GM20000 (cell line): ENCODE measurements around the gene NECAP2.
A peak's percentile ranks its signal among the peaks of the same experiment; 100 is the strongest.

Experiments used
- DNase-seq: peaks from one replicate; pipeline ENCODE4 v3.0.0; 2012; ENCODE audit warnings: low spot score
- CTCF ChIP-seq: IDR thresholded peaks from 2 replicates; pipeline ENCODE4 v1.5.1; 2012; ENCODE audit warnings: mild to moderate bottlenecking, control low read depth; ENCODE audit errors: extremely low read depth, missing control alignments

Gene NECAP2

GRCh38 chr1:16440470-16441281 is at the start of gene NECAP2:
Gene NECAP2 (plus strand): TSS chr1:16440724. CDS start chr1:16440762, 38 bp downstream.
- peak; percentile 90 for TF ChIP-seq CTCF
- DNase-seq = peak; percentile 89

- no peak for TF ChIP-seq CTCF
- no peak for DNase-seq
These were observed 49.1 kb upstream of the NECAP2 start for GRCh38 chr1:16391411-16391810.

- no peak for DNase-seq
- no peak for TF ChIP-seq CTCF
These were observed 47.6 kb upstream of the NECAP2 start for GRCh38 chr1:16392740-16393569.

- DNase-seq = no peak
These were observed 46.7 kb upstream of the NECAP2 start for GRCh38 chr1:16393570-16394521.

GRCh38 chr1:16394977-16395376 is 45.5 kb upstream of the NECAP2 start:
- TF ChIP-seq CTCF = no peak
- DNase-seq = no peak

More at GRCh38 chr1:16393570-16394521, 46.7 kb upstream of the NECAP2 start:
- no peak for TF ChIP-seq CTCF

- TF ChIP-seq CTCF = no peak
- DNase-seq = no peak
These were observed 43.9 kb upstream of the NECAP2 start for GRCh38 chr1:16396591-16396990.
